DOHH2 (cell line): ENCODE results near the gene NAT8L.

Source experiments
- H3F3A ChIP-seq: fragments of 200-600 bp; sonication (generic), shearing (Covaris generic); 2 replicates; pipeline ENCODE4 v1.6.0; 2016; ENCODE audit warnings: antibody characterized with exemption, mild to moderate bottlenecking; ENCODE audit not compliant: control insufficient read depth, insufficient read depth
- H3K27ac ChIP-seq: fragments of 200-600 bp; sonication (generic); 2 replicates; pipeline ENCODE4 v1.5.1; 2014; ENCODE audit warnings: low read depth, mild to moderate bottlenecking, low read length, moderate library complexity
- H3K27me3 ChIP-seq: fragments of 200-600 bp; sonication (generic); 2 replicates; pipeline ENCODE4 v1.6.1; 2014; ENCODE audit warnings: mild to moderate bottlenecking, low read length, mixed read lengths; ENCODE audit not compliant: control insufficient read depth
- H3K36me3 ChIP-seq: fragments of 200-600 bp; sonication (generic); 2 replicates; pipeline ENCODE4 v1.6.1; 2014; ENCODE audit warnings: mild to moderate bottlenecking, low read length, moderate library complexity, mixed read lengths; ENCODE audit not compliant: control insufficient read depth
- H3K4me1 ChIP-seq: fragments of 200-600 bp; sonication (generic); 2 replicates; pipeline ENCODE4 v1.6.1; 2014; ENCODE audit warnings: mild to moderate bottlenecking, low read length, mixed read lengths; ENCODE audit not compliant: control insufficient read depth
- H3K4me2 ChIP-seq: fragments of 200-600 bp; sonication (generic); 2 replicates; pipeline ENCODE4 v1.6.0; 2014; ENCODE audit warnings: mild to moderate bottlenecking, low read length, moderate library complexity
- H3K4me3 ChIP-seq: fragments of 200-600 bp; sonication (generic); 2 replicates; pipeline ENCODE4 v1.5.1; 2014; ENCODE audit warnings: mild to moderate bottlenecking, low read length, mixed read lengths
- H3K79me2 ChIP-seq: fragments of 200-600 bp; sonication (generic); 2 replicates; pipeline ENCODE4 v1.6.1; 2014; ENCODE audit warnings: mild to moderate bottlenecking, low read length, mixed read lengths; ENCODE audit not compliant: control insufficient read depth
- H3K9me2 ChIP-seq: fragments of 200-600 bp; sonication (generic); replicated peaks from 2 replicates; pipeline ENCODE4 v1.6.1; 2014; ENCODE audit warnings: mild to moderate bottlenecking, low read length, mixed read lengths; ENCODE audit not compliant: control insufficient read depth
- H3K9me3 ChIP-seq: fragments of 200-600 bp; sonication (generic); 2 replicates; pipeline ENCODE4 v1.6.1; 2014; ENCODE audit warnings: antibody characterized with exemption, low read length, mixed read lengths; ENCODE audit not compliant: control insufficient read depth, insufficient read depth
- H4K20me1 ChIP-seq: fragments of 200-600 bp; sonication (generic); 2 replicates; pipeline ENCODE4 v1.6.0; 2014; ENCODE audit warnings: low read depth, mild to moderate bottlenecking, antibody characterized with exemption, low read length, moderate library complexity; ENCODE audit not compliant: control insufficient read depth, insufficient read depth
- EZH2phosphoT487 ChIP-seq: fragments of 200-600 bp; sonication (generic); IDR thresholded peaks from 2 replicates; pipeline ENCODE4 v1.6.1; 2017; ENCODE audit warnings: borderline replicate concordance, mild to moderate bottlenecking, antibody characterized with exemption, low read length, moderate library complexity, mixed read lengths
- TF ChIP-seq, protein P1 (sequence below): fragments of 200-600 bp; sonication (generic); IDR thresholded peaks from one replicate; pipeline ENCODE4 v1.5.1; 2014; ENCODE audit warnings: antibody characterized with exemption, mild to moderate bottlenecking, low read depth, low read length; ENCODE audit not compliant: poor library complexity, severe bottlenecking

The NAT8L gene

DNA sequence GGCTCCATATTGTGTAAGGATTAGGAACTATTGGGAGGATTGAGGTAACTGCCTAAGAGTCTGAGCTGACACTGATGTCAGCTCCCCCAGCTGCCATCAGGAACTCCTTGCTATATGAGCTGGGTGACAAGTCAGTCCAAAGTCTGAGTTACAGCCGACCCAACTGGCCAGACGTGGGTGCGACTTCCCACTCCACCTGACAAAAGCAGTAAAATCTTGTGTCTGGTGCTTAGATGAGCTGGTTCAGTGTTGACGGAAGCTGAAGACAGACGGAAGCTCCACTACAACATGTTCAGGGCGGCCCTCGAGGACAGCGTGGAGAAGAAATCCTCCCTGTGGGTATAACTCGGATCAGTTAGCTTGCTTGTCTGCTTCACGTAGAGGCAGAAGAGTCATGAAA, 22.8 kb upstream of the NAT8L start:
- Histone ChIP-seq H3K27me3 (peaks cover 3% of the 10 kb centered on the region), H3F3A (peaks cover 3% of the 10 kb centered on the region; the same call in 1 of the 2 replicates), H3K36me3 (no peaks in the 10 kb centered on the region), H3K9me3 (no peaks in the 10 kb centered on the region), H3K4me1 (peaks cover 10% of the 10 kb centered on the region), H4K20me1 (no peaks in the 10 kb centered on the region), H3K4me2 (no peak overlapping the region), H3K4me3 (no peak overlapping the region), H3K27ac (no peak overlapping the region), H3K79me2 (no peaks in the 10 kb centered on the region), H3K9me2 (no peaks in the 10 kb centered on the region)
- TF ChIP-seq EZH2phosphoT487, result no peak
- TF ChIP-seq, protein P1, sequence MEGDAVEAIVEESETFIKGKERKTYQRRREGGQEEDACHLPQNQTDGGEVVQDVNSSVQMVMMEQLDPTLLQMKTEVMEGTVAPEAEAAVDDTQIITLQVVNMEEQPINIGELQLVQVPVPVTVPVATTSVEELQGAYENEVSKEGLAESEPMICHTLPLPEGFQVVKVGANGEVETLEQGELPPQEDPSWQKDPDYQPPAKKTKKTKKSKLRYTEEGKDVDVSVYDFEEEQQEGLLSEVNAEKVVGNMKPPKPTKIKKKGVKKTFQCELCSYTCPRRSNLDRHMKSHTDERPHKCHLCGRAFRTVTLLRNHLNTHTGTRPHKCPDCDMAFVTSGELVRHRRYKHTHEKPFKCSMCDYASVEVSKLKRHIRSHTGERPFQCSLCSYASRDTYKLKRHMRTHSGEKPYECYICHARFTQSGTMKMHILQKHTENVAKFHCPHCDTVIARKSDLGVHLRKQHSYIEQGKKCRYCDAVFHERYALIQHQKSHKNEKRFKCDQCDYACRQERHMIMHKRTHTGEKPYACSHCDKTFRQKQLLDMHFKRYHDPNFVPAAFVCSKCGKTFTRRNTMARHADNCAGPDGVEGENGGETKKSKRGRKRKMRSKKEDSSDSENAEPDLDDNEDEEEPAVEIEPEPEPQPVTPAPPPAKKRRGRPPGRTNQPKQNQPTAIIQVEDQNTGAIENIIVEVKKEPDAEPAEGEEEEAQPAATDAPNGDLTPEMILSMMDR, result no peak

DNA sequence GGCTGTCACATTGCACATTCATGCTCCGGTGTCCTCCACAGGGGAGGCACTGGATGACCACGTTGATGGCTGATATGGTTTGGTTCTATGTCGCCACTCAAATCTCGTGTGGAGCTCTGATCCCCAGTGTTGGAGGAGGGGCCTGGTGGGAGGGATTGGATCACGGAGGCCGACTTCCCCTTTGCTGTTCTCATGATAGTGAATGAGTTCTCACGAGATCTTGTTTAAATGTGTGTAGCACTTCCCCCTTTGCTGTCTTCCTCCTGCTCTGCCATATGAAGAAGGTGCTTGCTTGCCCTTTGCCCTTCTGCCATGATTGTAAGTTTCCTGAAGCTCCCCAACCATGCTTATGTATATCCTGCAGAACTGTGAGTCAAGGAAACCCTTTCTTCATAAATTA, 22.3 kb upstream of the NAT8L start:
- Histone ChIP-seq H3K4me1 (peaks cover 13% of the 10 kb centered on the region), H3K4me3 (peak overlapping the region; percentile 32)

DNA sequence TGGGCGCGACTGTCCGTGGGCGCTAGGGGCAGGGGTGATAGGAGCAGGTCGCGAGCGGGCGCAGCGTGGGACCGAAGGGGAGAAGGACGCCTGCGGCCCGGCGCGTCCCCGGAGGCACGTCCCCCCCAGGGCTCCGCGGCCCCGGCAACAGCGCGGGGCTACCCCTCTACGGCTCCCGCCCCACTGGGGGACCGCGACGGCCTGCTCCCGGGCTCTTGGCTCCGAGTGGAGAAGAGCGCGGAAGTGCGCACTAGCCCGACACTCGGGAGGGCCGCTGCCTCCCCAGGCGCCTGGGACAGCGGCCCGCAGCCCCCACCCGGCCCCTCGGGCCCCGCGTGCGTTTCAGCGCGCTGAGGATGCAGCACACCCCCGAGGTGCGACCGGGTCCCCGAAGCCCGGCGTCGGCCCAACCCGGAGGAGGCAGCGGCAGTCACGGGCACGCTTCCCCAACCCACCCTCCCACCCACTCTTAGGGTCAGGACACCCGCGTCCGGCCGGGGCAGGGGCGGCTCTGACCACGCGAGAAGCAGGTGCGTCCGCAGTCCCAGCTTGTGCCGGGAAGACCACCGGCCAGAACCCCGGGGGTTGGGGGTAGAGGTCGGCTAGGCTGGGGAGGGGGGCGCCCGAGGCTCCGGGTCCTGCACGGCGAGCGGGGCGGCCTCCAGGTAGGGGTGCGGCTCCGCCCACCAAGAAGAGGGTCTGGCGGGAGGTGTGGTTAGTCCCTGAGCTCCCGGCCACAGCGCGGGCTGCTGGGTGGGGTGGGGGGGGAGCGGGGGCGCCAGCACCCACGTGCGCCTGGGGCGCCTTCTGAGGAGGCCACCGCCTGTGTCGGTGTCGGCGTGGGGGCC, 18.5 kb upstream of the NAT8L start:
- H3F3A ChIP-seq, result peaks cover 3% of the 10 kb centered on the region; the same call in 1 of the 2 replicates
- no peak overlapping the region for H3K27ac ChIP-seq
- H3K4me1 ChIP-seq, result peaks cover 21% of the 10 kb centered on the region
- peak overlapping the region; percentile 88 for H3K4me2 ChIP-seq
- H3K79me2 ChIP-seq, result no peaks in the 10 kb centered on the region; the same call in 1 of the 2 replicates
- peaks cover 6% of the 10 kb centered on the region for H4K20me1 ChIP-seq
- no peak overlapping the region; the same call in 1 of the 2 replicates for H3K4me3 ChIP-seq
- H3K9me3 ChIP-seq, result no peaks in the 10 kb centered on the region
- H3K36me3 ChIP-seq, result no peaks in the 10 kb centered on the region
- no peaks in the 10 kb centered on the region for H3K9me2 ChIP-seq
- TF ChIP-seq, protein P1, result no peak
- no peak for TF ChIP-seq EZH2phosphoT487
- H3K27me3 ChIP-seq, result peaks cover 7% of the 10 kb centered on the region

More for the DNA sequence above, 22.3 kb upstream of the NAT8L start:
- Histone ChIP-seq H4K20me1 (no peaks in the 10 kb centered on the region), H3K9me3 (no peaks in the 10 kb centered on the region), H3K9me2 (no peaks in the 10 kb centered on the region), H3K27ac (no peak overlapping the region), H3F3A (peaks cover 3% of the 10 kb centered on the region; the same call in 1 of the 2 replicates), H3K4me2 (peak overlapping the region; percentile 25; the same call in 1 of the 2 replicates), H3K36me3 (no peaks in the 10 kb centered on the region), H3K79me2 (no peaks in the 10 kb centered on the region), H3K27me3 (peaks cover 7% of the 10 kb centered on the region)
- no peak for TF ChIP-seq EZH2phosphoT487
- TF ChIP-seq, protein P1, result no peak
